Stimulated activated CD4-positive, alpha-beta T cell treated with anti-CD3 and anti-CD28 coated beads, Interleukin-12 subunit alpha, Interleukin-12 subunit beta, amount 100 ng/mL, for 48 hours (primary cell): ENCODE results near the gene TNS3.

ENCODE experiments used
- DNase-seq, 3 donors: peaks; one replicate each; pipeline ENCODE4 v3.0.0-alpha.2; 2020; ENCODE audit warnings: low read depth in 2 of 3, low spot score in 1 of 3

Gene TNS3

GRCh38 chr7:47373871-47374451 is 207.9 kb downstream of the TNS3 start:
- no peak for DNase-seq

GRCh38 chr7:47371733-47372368 is 210.1 kb downstream of the TNS3 start:
- no peak for DNase-seq

GRCh38 chr7:47371317-47371716 is 210.6 kb downstream of the TNS3 start:
- DNase-seq = no peak

- no peak for DNase-seq
Measured at GRCh38 chr7:47370461-47371042, 211.4 kb downstream of the TNS3 start.

- DNase-seq = no peak
Measured at GRCh38 chr7:47369736-47370135, 212.2 kb downstream of the TNS3 start.

- DNase-seq = no peak
Measured at GRCh38 chr7:47368190-47368812, 213.6 kb downstream of the TNS3 start.

GRCh38 chr7:47367369-47367768 is 214.5 kb downstream of the TNS3 start:
- DNase-seq = no peak

GRCh38 chr7:47366960-47367359 is 215.0 kb downstream of the TNS3 start:
- no peak for DNase-seq

GRCh38 chr7:47366211-47366610 is 215.7 kb downstream of the TNS3 start:
- no peak for DNase-seq

GRCh38 chr7:47362984-47363383 is 218.9 kb downstream of the TNS3 start:
- DNase-seq = no peak

- peak; percentile 8 to 24 (median 14) for DNase-seq
Measured at GRCh38 chr7:47361746-47362215, 220.1 kb downstream of the TNS3 start.

GRCh38 chr7:47361236-47361635 is 220.7 kb downstream of the TNS3 start:
- no peak for DNase-seq

- no peak for DNase-seq
Measured at GRCh38 chr7:47360301-47360900, 221.5 kb downstream of the TNS3 start.

- no peak for DNase-seq
Measured at GRCh38 chr7:47358944-47359588, 222.8 kb downstream of the TNS3 start.

- DNase-seq = no peak
Measured at GRCh38 chr7:47358357-47358756, 223.6 kb downstream of the TNS3 start.

- no peak for DNase-seq
Measured at GRCh38 chr7:47357863-47358262, 224.0 kb downstream of the TNS3 start.

- no peak for DNase-seq
Measured at GRCh38 chr7:47357361-47357760, 224.6 kb downstream of the TNS3 start.

- no peak for DNase-seq
Measured at GRCh38 chr7:47356261-47356660, 225.7 kb downstream of the TNS3 start.

GRCh38 chr7:47355684-47356083 is 226.2 kb downstream of the TNS3 start:
- no peak for DNase-seq

- DNase-seq = no peak
Measured at GRCh38 chr7:47354831-47355541, 226.9 kb downstream of the TNS3 start.

GRCh38 chr7:47354071-47354470 is 227.8 kb downstream of the TNS3 start:
- no peak for DNase-seq
